GM19035 (cell line): ENCODE data around the gene MECP2.

Source experiments
- ATAC-seq: cut with Tn5 transposase; IDR thresholded peaks from one replicate; pipeline ENCODE4 v1.9.1; 2021; ENCODE audit not compliant: unreplicated experiment

Gene MECP2

GRCh38 chrX:154064637-154065435, 32.7 kb downstream of the MECP2 start:
- ATAC-seq: no peak

GRCh38 chrX:154063234-154063633, 34.3 kb downstream of the MECP2 start:
- no peak for ATAC-seq

GRCh38 chrX:154061801-154062200, 35.7 kb downstream of the MECP2 start:
- ATAC-seq: no peak

- no peak for ATAC-seq
These were observed 37.7 kb downstream of the MECP2 start for GRCh38 chrX:154059729-154060245.

- no peak for ATAC-seq
These were observed 38.3 kb downstream of the MECP2 start for GRCh38 chrX:154059231-154059630.

GRCh38 chrX:154058214-154058997, 39.1 kb downstream of the MECP2 start:
- no peak for ATAC-seq

- ATAC-seq: no peak
These were observed 39.7 kb downstream of the MECP2 start for GRCh38 chrX:154057791-154058190.

- no peak for ATAC-seq
These were observed 40.7 kb downstream of the MECP2 start for GRCh38 chrX:154056770-154057241.

GRCh38 chrX:154051201-154051810, 46.2 kb downstream of the MECP2 start:
- no peak for ATAC-seq

GRCh38 chrX:154050113-154050495, 47.4 kb downstream of the MECP2 start:
- no peak for ATAC-seq

- no peak for ATAC-seq
These were observed 48.1 kb downstream of the MECP2 start for GRCh38 chrX:154049209-154050112.

- ATAC-seq: no peak
These were observed 49.1 kb downstream of the MECP2 start for GRCh38 chrX:154048398-154048797.

- no peak for ATAC-seq
These were observed 50.4 kb downstream of the MECP2 start for GRCh38 chrX:154046940-154047610.

- no peak for ATAC-seq
These were observed 51.3 kb downstream of the MECP2 start for GRCh38 chrX:154046031-154046781.

GRCh38 chrX:154044091-154044490, 53.4 kb downstream of the MECP2 start:
- ATAC-seq: no peak

- no peak for ATAC-seq
These were observed 54.3 kb downstream of the MECP2 start for GRCh38 chrX:154043003-154043763.

GRCh38 chrX:154040863-154041262, 56.7 kb downstream of the MECP2 start:
- ATAC-seq: no peak

- no peak for ATAC-seq
These were observed 57.2 kb downstream of the MECP2 start for GRCh38 chrX:154040307-154040756.
